Gastroesophageal sphincter (tissue), 4 donors: ENCODE data around the gene STX19. TPM values are rescaled to one million over a fixed set of nuclear protein-coding genes. Genes with fewer than 3 reads are reported as not detected.

Experiments
- ATAC-seq: fragments of 150-250 bp; one replicate; pipeline ENCODE4 v1.9.1; 2016; ENCODE audit warnings: mild to moderate bottlenecking, moderate library complexity
- H3K27ac ChIP-seq, 4 donors: fragments of 200-600 bp; sonication (generic) in 3 of 4; 1 replicate in 3 of 4; 2 replicates in 1 of 4; pipeline ENCODE4 v1.5.1; 2016 to 2019
- H3K27me3 ChIP-seq: fragments of 200-600 bp; sonication (generic); one replicate; pipeline ENCODE4 v1.5.1; 2019
- H3K36me3 ChIP-seq, 2 donors: fragments of 200-600 bp; sonication (generic); one replicate each; pipeline ENCODE4 v1.5.1; 2019; ENCODE audit warnings: control low read depth in 1 of 2
- H3K4me1 ChIP-seq, 3 donors: fragments of 200-600 bp; sonication (generic); 1 replicate in 2 of 3; 2 replicates in 1 of 3; pipeline ENCODE4 v1.5.1; 2016 to 2019; ENCODE audit warnings: control low read depth in 2 of 3
- H3K4me3 ChIP-seq, 2 donors: fragments of 200-600 bp; sonication (generic); one replicate each; pipeline ENCODE4 v1.5.1; 2019; ENCODE audit warnings: mild to moderate bottlenecking in 1 of 2, moderate library complexity in 1 of 2
- H3K9me3 ChIP-seq, 3 donors: fragments of 200-600 bp; sonication (generic); one replicate each; pipeline ENCODE4 v1.5.1; 2017 to 2019; ENCODE audit warnings: control low read depth in 2 of 3
- EP300 ChIP-seq: sonication (generic); formaldehyde crosslinking; IDR thresholded peaks from one replicate; pipeline ENCODE4 v1.6.1; 2017; ENCODE audit warnings: antibody characterized with exemption, mild to moderate bottlenecking
- POLR2A ChIP-seq, 2 donors: fragments of 450-650 bp; IDR thresholded peaks; one replicate each; pipeline ENCODE4 v1.6.1; 2017; ENCODE audit warnings: antibody characterized with exemption in 2 of 2, mild to moderate bottlenecking in 2 of 2, moderate library complexity in 1 of 2
- POLR2AphosphoS5 ChIP-seq: sonication (generic); formaldehyde crosslinking; IDR thresholded peaks from one replicate; pipeline ENCODE4 v1.6.1; 2017; ENCODE audit warnings: antibody characterized with exemption
- WGBS, 2 donors: methylation state at CpG; one replicate each; pipeline ENCODE4 v1.1.5; 2018; ENCODE audit warnings: low coverage in 1 of 2; 5-methylcytosine and 5-hydroxymethylcytosine counted together
- total RNA-seq, 4 donors: library from RNA; depleted of rRNA; stranded (reverse); fragments of >200 nt; gene quantifications; one replicate each; pipeline ENCODE4 v1.1.0, GENCODE V29; 2016
- TF ChIP-seq, protein P1 (sequence below), 4 experiments: fragments of 200-600 bp in 2 of 4; fragments of 450-650 bp in 2 of 4; sonication (generic) in 1 of 4; IDR thresholded peaks; one replicate each; pipeline ENCODE4 v1.5.1; 2017 to 2019; ENCODE audit warnings: antibody characterized with exemption in 4 of 4, mild to moderate bottlenecking in 2 of 4, moderate library complexity in 2 of 4

STX19 gene
- total RNA-seq, 4 donors from 2014 or later: 0.74 TPM; not detected in 3

DNA sequence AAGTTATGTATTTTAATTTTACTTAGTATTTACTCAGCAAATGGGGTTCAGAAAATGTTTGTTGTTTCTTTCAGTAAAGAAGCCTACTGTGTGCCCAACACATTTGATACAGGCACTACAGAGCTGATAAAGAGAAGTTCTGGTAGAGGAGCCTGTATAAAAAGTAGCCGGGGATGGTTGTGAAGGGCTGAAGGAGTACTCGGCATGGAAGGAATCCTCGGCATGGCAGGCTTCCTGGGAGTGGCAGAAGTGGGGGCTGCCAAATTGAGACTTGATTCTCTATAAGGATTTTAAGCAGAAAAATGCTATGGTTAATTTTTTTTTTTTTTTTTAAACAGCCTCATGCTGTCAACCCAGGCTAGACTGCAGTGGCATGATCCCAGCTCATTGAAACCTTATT lies 39.2 kb downstream of the STX19 start:
- WGBS, 2 donors: 72 to 84% methylated on average over 3 of the region's 3 CpGs
- TF ChIP-seq POLR2A (IDR thresholded peaks at IDR 0.05): no peak
- TF ChIP-seq, protein P1, sequence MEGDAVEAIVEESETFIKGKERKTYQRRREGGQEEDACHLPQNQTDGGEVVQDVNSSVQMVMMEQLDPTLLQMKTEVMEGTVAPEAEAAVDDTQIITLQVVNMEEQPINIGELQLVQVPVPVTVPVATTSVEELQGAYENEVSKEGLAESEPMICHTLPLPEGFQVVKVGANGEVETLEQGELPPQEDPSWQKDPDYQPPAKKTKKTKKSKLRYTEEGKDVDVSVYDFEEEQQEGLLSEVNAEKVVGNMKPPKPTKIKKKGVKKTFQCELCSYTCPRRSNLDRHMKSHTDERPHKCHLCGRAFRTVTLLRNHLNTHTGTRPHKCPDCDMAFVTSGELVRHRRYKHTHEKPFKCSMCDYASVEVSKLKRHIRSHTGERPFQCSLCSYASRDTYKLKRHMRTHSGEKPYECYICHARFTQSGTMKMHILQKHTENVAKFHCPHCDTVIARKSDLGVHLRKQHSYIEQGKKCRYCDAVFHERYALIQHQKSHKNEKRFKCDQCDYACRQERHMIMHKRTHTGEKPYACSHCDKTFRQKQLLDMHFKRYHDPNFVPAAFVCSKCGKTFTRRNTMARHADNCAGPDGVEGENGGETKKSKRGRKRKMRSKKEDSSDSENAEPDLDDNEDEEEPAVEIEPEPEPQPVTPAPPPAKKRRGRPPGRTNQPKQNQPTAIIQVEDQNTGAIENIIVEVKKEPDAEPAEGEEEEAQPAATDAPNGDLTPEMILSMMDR (IDR thresholded peaks at IDR 0.05): no peak
- TF ChIP-seq POLR2AphosphoS5: no peak
- no peak for TF ChIP-seq EP300

DNA sequence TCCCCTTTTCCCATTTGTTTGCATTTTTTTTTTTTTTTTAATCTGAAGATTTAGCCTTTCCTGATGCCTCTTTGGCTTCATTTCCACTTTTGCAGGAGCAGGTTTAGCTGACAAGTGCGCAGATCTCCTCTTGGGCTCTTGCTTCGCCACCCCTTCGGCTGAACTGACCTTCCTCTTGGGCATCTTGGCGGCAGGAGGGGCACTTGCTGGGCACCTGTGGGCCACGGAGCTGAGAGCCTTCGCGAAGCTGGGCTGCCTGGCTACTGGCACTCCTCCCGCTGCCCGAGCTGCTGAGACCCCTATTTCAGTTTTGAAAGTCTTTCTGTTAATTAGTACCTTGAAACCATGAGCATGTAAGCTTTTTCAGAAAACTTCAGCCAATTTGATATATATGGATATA lies 39.6 kb downstream of the STX19 start:
- ATAC-seq: no peak
- Histone ChIP-seq H3K4me1 (no peaks in the 10 kb centered on the region), H3K27ac (no peak overlapping the region), H3K27me3 (no peaks in the 10 kb centered on the region), H3K9me3 (no peaks in the 10 kb centered on the region), H3K36me3 (no peaks in the 10 kb centered on the region), H3K4me3 (no peak overlapping the region)
- no peak for TF ChIP-seq EP300
- TF ChIP-seq POLR2A (IDR thresholded peaks at IDR 0.05): no peak
- TF ChIP-seq, protein P1 (IDR thresholded peaks at IDR 0.05): no peak
- TF ChIP-seq POLR2AphosphoS5: no peak
- WGBS, 2 donors: 93 to 98% methylated on average over 3 to 6 of the region's 9 CpGs

More for the DNA sequence above, 39.2 kb downstream of the STX19 start:
- H3K27me3 ChIP-seq: no peaks in the 10 kb centered on the region
- no peak overlapping the region for H3K27ac ChIP-seq
- ATAC-seq: no peak
- no peak overlapping the region for H3K4me3 ChIP-seq
- H3K36me3 ChIP-seq: no peaks in the 10 kb centered on the region
- no peaks in the 10 kb centered on the region for H3K4me1 ChIP-seq
- no peaks in the 10 kb centered on the region for H3K9me3 ChIP-seq

DNA sequence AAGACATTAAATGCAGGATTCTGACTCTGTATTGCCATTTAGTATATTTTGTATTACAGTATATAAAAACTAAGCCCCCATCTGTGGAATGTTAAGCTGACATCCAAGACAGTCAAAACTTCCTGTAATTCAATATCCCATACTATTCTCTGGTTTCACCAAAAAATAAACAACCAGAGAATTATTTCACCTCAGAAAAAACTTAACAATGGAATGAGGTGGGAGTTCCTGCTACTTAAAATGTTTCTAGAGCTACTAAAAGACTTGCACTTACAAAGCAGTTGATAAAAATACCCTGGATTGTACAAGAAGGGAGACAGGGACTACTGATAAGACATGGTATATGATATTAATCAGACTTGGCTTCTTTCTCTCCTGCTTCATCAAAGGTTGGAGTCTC lies 40.1 kb downstream of the STX19 start:
- H3K27me3 ChIP-seq: no peaks in the 10 kb centered on the region
- no peaks in the 10 kb centered on the region for H3K4me1 ChIP-seq
- H3K4me3 ChIP-seq: no peak overlapping the region
- H3K9me3 ChIP-seq: no peaks in the 10 kb centered on the region
- ATAC-seq: no peak
- TF ChIP-seq, protein P1 (IDR thresholded peaks at IDR 0.05): no peak
- TF ChIP-seq POLR2AphosphoS5 (no peak), POLR2A (IDR thresholded peaks at IDR 0.05) (no peak), EP300 (no peak)
- no peak overlapping the region for H3K27ac ChIP-seq
- H3K36me3 ChIP-seq: no peaks in the 10 kb centered on the region

DNA sequence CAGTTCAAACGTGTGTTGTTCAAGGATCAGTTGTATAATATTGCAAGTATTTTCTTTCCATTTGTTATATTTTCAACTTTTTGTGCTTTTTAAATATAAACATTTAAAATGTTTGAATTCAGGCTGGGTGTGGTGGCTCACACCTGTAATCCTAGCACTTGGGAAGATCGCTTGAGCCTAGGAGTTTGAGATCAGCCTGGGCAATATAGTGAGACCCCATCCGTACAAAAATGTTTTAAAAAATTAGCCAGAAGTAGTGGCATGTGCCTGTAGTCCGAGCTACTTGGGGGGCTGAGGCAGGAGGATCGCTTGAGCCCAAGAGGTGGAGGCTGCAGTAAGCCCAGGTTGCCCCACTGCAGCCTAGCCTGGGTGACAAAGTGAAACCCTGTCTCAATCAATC lies 43.8 kb downstream of the STX19 start:
- TF ChIP-seq POLR2A (IDR thresholded peaks at IDR 0.05) (no peak), EP300 (no peak), POLR2AphosphoS5 (no peak)
- TF ChIP-seq, protein P1 (IDR thresholded peaks at IDR 0.05): no peak
- no peak overlapping the region for H3K4me3 ChIP-seq
- H3K27me3 ChIP-seq: no peaks in the 10 kb centered on the region
- 92 to 96% methylated on average over 2 to 5 of the region's 5 CpGs for WGBS, 2 donors
- H3K9me3 ChIP-seq: no peaks in the 10 kb centered on the region
- no peak overlapping the region for H3K27ac ChIP-seq
- H3K36me3 ChIP-seq: no peaks in the 10 kb centered on the region
- H3K4me1 ChIP-seq: peaks cover 0 to 21% (median 0%) of the 10 kb centered on the region in 3 donors
- no peak for ATAC-seq

DNA sequence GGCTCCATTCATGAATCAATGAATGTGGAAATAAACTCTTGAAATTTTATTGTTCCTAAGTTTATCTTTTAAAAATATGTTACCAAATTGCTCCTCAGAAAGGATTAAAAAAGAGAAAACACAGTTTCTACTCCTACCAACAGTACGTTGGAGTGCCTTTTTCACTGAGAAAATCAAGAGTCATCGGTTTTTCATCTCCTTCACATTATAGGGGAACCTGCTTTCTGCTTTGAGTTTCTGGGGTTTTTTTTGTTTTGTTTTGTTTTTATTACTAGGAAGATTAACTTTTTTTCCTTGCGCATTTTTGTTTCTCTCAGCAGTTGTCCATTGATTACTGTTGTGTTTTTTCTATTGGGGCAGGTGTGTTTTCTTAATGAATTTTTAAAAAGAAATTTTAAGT lies 45.0 kb downstream of the STX19 start:
- Histone ChIP-seq H3K9me3 (no peaks in the 10 kb centered on the region), H3K27ac (no peak overlapping the region), H3K4me3 (no peak overlapping the region), H3K27me3 (no peaks in the 10 kb centered on the region), H3K4me1 (peaks cover 0 to 26% (median 0%) of the 10 kb centered on the region in 3 donors), H3K36me3 (no peaks in the 10 kb centered on the region)
- 89 to 92% methylated on average over 2 to 3 of the region's 3 CpGs for WGBS, 2 donors
- ATAC-seq: no peak
- TF ChIP-seq, protein P1 (IDR thresholded peaks at IDR 0.05): no peak
- no peak for TF ChIP-seq POLR2AphosphoS5
- TF ChIP-seq POLR2A (IDR thresholded peaks at IDR 0.05): no peak
- TF ChIP-seq EP300: no peak
